ENCODE measurements around the gene ABCA2. TPM values are rescaled to one million over a fixed set of nuclear protein-coding genes. Genes with fewer than 3 reads are reported as not detected.
"Not testable (repeated sequence)": the region's sequence is repeated elsewhere in the genome, so short reads cannot be mapped to it uniquely, and the experiment has no call there.

ABCA2 gene
- total RNA-seq, 1 donor from 2014 or later, result 7.6 TPM

- no peak overlapping the region for H3K4me3 ChIP-seq (ENCODE audit: low read depth, low read length)
- peak; percentile 79 for TF ChIP-seq CTCF (conservative IDR thresholded peaks at IDR 0.05; ENCODE audit: low read depth, low read length)
- no peak for DNase-seq (ENCODE audit: low read depth)
Measured at GRCh38 chr9:137067860-137068538, 40.0 kb upstream of the ABCA2 start.

GRCh38 chr9:137066096-137066861, 38.2 kb upstream of the ABCA2 start:
- H3K4me3 ChIP-seq (ENCODE audit: low read depth, low read length), result no peak overlapping the region
- no peak for DNase-seq (ENCODE audit: low read depth)
- TF ChIP-seq CTCF (conservative IDR thresholded peaks at IDR 0.05; ENCODE audit: low read depth, low read length), result no peak

GRCh38 chr9:137065336-137065967, 37.4 kb upstream of the ABCA2 start:
- H3K4me3 ChIP-seq (ENCODE audit: low read depth, low read length), result no peak overlapping the region
- no peak for DNase-seq (ENCODE audit: low read depth)
- TF ChIP-seq CTCF (conservative IDR thresholded peaks at IDR 0.05; ENCODE audit: low read depth, low read length), result no peak

- TF ChIP-seq CTCF (conservative IDR thresholded peaks at IDR 0.05; ENCODE audit: low read depth, low read length), result no peak
- DNase-seq (ENCODE audit: low read depth), result no peak
- no peak overlapping the region for H3K4me3 ChIP-seq (ENCODE audit: low read depth, low read length)
Measured at GRCh38 chr9:137064880-137065164, 36.8 kb upstream of the ABCA2 start.

GRCh38 chr9:137064027-137064879, 36.2 kb upstream of the ABCA2 start:
- no peak overlapping the region for H3K4me3 ChIP-seq (ENCODE audit: low read depth, low read length)
- DNase-seq (ENCODE audit: low read depth), result no peak
- peak; percentile 79 for TF ChIP-seq CTCF (conservative IDR thresholded peaks at IDR 0.05; ENCODE audit: low read depth, low read length)

- DNase-seq (ENCODE audit: low read depth), result no peak
- H3K4me3 ChIP-seq (ENCODE audit: low read depth, low read length), result no peak overlapping the region
- TF ChIP-seq CTCF (conservative IDR thresholded peaks at IDR 0.05; ENCODE audit: low read depth, low read length), result no peak
Measured at GRCh38 chr9:137063311-137064026, 35.4 kb upstream of the ABCA2 start.

- not testable (repeated sequence) for DNase-seq (ENCODE audit: low read depth); H3K4me3 ChIP-seq (ENCODE audit: low read depth, low read length)
Measured at GRCh38 chr9:137062798-137063197, 34.8 kb upstream of the ABCA2 start.

Data from epithelial cell of proximal tubule (primary cell).